Stomach smooth muscle (tissue), 2 donors: ENCODE results near the gene TIFAB.

Experiments
- H3K27ac ChIP-seq: one replicate; pipeline ENCODE4 v1.7.0; 2013; ENCODE audit warnings: mild to moderate bottlenecking, low read length, inconsistent platforms
- H3K27me3 ChIP-seq, 2 donors: one replicate each; pipeline ENCODE4 v1.7.0; 2013; ENCODE audit warnings: low read length in 2 of 2; ENCODE audit not compliant: insufficient read depth in 2 of 2, control insufficient read depth in 1 of 2
- H3K36me3 ChIP-seq, 2 donors: one replicate each; pipeline ENCODE4 v1.7.0; 2013; ENCODE audit warnings: low read length in 2 of 2; ENCODE audit not compliant: control insufficient read depth in 2 of 2, insufficient read depth in 2 of 2
- H3K4me1 ChIP-seq: one replicate; pipeline ENCODE4 v1.7.0; 2013; ENCODE audit warnings: low read length; ENCODE audit not compliant: control insufficient read depth, insufficient read depth
- H3K4me3 ChIP-seq, 2 donors: one replicate each; pipeline ENCODE4 v1.7.0; 2013; ENCODE audit warnings: low read length in 2 of 2
- H3K9ac ChIP-seq, 2 donors: one replicate each; pipeline ENCODE4 v1.7.0; 2013; ENCODE audit warnings: low read length in 2 of 2, mild to moderate bottlenecking in 1 of 2
- H3K9me3 ChIP-seq, 2 donors: one replicate each; pipeline ENCODE4 v1.7.0; 2013; ENCODE audit warnings: low read length in 2 of 2; ENCODE audit not compliant: control insufficient read depth in 2 of 2
- donor health status: healthy.
- donor health status: Pancreatic carcinoma.

TIFAB gene

DNA sequence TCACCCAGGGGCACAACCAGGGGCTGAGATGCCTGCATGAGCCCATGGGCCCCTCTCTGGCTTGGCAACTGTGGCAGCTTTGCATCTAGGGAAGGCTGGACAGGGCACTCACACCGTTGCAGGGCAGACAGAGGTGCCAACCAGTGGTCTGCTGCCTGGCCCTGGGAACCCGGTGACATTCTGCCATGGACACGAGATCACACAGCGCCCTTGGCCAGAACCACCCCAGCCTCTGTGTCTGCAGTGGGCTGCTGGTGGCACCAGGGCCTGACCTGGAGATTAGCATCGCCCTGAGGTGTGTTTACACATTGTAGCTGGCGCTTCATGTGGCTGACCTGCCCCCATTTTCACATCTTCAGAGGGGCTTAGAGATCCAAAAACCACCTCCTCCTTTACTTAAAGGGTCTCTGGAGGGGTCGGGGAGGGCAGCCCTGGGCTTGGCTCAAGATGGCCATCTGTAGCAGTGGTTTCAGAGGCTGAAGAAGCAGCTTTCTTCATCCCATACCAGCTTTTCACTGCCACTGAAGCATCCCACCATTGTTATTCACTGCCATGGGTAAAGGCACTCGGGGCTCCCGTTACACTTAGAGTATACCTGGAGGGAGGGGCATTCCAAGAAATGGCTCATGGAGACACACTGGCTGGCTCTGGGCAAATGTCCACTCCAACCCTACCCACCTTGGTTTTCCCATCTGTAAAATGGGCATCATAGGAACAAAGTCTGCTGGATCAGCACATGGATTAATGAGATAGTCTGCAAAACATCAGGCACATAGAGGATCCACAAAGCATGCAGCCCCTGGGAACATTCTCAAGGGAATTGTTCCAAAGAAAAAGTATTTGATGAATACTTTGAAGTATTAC lies 16.5 kb downstream of the TIFAB start:
- Histone ChIP-seq H3K36me3 (no peaks in the 10 kb centered on the region), H3K27ac (no peak overlapping the region), H3K4me1 (peaks cover 9% of the 10 kb centered on the region), H3K9me3 (no peaks in the 10 kb centered on the region), H3K9ac (no peak overlapping the region), H3K27me3 (no peaks in the 10 kb centered on the region), H3K4me3 (no peak overlapping the region)

DNA sequence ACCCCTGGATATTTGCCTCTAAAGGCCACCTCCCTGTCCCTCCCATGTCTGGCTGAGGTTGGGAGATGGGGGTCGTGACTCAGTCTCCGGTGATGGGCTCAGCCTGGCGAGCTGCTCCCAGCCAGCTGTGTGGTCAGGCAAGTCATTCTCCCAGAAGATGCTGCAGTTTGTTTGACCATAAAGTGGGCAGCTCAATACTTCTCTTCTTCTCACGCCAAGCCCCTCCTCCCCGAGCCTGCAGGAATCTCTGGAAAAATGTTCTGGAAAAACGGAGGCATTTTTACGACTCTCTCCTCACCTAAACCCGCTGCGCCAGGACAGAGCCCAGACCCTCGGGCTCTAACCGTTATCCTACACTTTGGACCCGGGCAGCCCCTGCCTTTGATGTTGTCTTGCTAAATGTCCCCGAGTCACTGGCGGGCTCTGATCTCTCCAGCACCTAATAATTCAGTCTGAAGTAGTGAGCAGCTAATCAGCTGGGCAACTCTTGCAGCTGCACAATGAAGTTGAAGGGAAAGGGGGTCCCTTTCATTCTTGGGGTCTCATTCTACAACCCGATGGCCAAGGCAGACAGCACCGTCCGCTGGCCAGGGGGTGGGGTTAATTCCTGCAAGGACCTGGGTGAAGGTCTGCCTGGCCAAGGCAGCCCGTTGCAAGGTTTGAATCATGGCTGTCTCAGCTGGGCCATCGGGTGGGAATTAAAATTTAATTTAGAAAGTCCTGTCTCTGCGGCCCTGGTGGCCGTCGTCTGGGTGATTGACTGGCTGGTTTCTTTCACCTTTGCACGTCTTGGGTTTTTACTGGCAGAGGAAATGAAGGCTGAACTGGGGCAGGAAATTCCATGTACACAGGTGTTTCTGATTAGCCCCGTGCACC lies 17.3 kb downstream of the TIFAB start:
- Histone ChIP-seq H3K27me3 (no peaks in the 10 kb centered on the region), H3K36me3 (no peaks in the 10 kb centered on the region), H3K27ac (no peak overlapping the region), H3K4me1 (peaks cover 9% of the 10 kb centered on the region), H3K9me3 (no peaks in the 10 kb centered on the region), H3K9ac (no peak overlapping the region), H3K4me3 (no peak overlapping the region)

GRCh38 chr5:135433681-135434426 lies 18.3 kb downstream of the TIFAB start:
- peaks cover 9% of the 10 kb centered on the region for H3K4me1 ChIP-seq
- no peaks in the 10 kb centered on the region for H3K36me3 ChIP-seq
- no peak overlapping the region for H3K4me3 ChIP-seq
- H3K9ac ChIP-seq = no peak overlapping the region
- peaks cover 0 to 3% of the 10 kb centered on the region in 2 donors for H3K9me3 ChIP-seq
- H3K27ac ChIP-seq = no peak overlapping the region
- no peaks in the 10 kb centered on the region for H3K27me3 ChIP-seq

GRCh38 chr5:135432113-135432512 lies 20.0 kb downstream of the TIFAB start:
- Histone ChIP-seq H3K4me1 (no peaks in the 10 kb centered on the region), H3K27ac (no peak overlapping the region), H3K4me3 (no peak overlapping the region), H3K9me3 (peaks cover 0 to 8% of the 10 kb centered on the region in 2 donors), H3K9ac (no peak overlapping the region), H3K27me3 (no peaks in the 10 kb centered on the region), H3K36me3 (no peaks in the 10 kb centered on the region)

GRCh38 chr5:135430135-135430437 lies 22.1 kb downstream of the TIFAB start:
- peaks cover 0 to 8% of the 10 kb centered on the region in 2 donors for H3K9me3 ChIP-seq
- no peak overlapping the region for H3K27ac ChIP-seq
- H3K27me3 ChIP-seq = no peaks in the 10 kb centered on the region
- H3K4me3 ChIP-seq = no peak overlapping the region
- no peak overlapping the region for H3K9ac ChIP-seq
- H3K36me3 ChIP-seq = no peaks in the 10 kb centered on the region
- no peaks in the 10 kb centered on the region for H3K4me1 ChIP-seq

DNA sequence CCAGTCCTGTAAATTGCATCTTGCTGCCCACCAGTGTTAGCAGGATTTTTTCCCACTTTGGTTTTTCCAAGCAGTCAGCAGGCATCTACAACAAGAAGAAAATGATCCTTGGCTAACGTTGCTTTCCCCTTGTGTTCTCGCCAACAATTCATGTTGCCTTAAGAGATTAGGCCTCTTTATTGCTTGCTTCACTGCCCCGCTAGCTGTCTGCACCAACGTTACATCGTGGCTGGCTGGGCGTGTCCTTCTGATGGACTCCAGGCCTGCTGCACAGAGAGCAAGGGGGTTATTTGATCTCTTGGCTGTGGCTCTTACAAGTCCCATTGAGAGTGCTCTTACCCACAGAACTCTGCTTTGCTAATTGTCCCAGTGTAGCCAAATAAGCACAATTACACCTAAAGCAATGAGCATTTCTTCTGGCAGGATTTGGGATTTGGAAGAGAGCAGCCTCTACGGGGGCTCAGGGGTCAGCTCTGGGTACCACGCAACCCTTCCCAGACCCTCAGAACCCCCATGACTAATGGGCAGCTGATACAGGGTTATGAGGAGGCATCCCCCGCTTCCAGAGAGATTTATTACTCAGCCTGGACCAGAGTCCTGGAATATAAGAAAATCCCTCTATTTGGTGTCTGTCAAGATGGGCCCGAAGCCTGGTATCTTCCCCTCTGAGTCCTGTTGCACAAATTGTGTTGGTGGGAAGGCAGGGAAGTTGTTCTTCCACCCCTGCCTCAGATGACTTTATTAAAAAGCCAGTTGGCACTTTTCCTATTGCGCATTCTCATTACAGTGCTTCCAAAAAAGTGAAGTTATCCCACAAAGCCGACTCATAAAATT lies 22.6 kb downstream of the TIFAB start:
- peaks cover 0 to 8% of the 10 kb centered on the region in 2 donors for H3K9me3 ChIP-seq
- H3K9ac ChIP-seq = no peak overlapping the region
- H3K27ac ChIP-seq = no peak overlapping the region
- no peaks in the 10 kb centered on the region for H3K4me1 ChIP-seq
- no peaks in the 10 kb centered on the region for H3K27me3 ChIP-seq
- H3K4me3 ChIP-seq = no peak overlapping the region
- H3K36me3 ChIP-seq = no peaks in the 10 kb centered on the region

DNA sequence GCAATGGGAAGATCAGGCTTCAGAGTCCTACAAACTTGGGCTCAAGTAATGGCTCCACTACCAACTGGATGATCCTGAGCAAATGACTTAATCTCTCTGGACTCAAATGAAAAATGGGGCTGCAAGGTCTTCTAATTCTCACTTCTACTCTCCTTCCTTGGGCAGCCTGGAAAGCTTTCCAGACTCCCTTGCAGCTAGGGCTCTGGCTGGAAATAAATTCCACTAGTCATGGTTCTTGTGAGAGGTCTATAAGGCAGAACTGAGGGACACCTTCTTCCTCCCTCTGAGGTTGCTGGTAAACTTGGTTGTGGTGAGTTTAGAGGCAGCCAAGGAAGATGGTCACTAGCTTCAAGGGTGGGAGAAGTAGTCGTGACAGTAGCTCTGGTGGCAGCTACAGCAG lies 23.6 kb downstream of the TIFAB start:
- Histone ChIP-seq H3K4me1 (no peaks in the 10 kb centered on the region), H3K27me3 (no peaks in the 10 kb centered on the region), H3K36me3 (no peaks in the 10 kb centered on the region), H3K27ac (no peak overlapping the region), H3K9me3 (peaks cover 0 to 8% of the 10 kb centered on the region in 2 donors), H3K9ac (no peak overlapping the region), H3K4me3 (no peak overlapping the region)

GRCh38 chr5:135426102-135427082 lies 25.8 kb downstream of the TIFAB start:
- no peaks in the 10 kb centered on the region for H3K36me3 ChIP-seq
- no peaks in the 10 kb centered on the region for H3K4me1 ChIP-seq
- no peak overlapping the region for H3K4me3 ChIP-seq
- H3K27me3 ChIP-seq = no peaks in the 10 kb centered on the region
- H3K9me3 ChIP-seq = peaks cover 0 to 8% of the 10 kb centered on the region in 2 donors
- no peak overlapping the region for H3K27ac ChIP-seq
- no peak overlapping the region for H3K9ac ChIP-seq

- Histone ChIP-seq H3K4me1 (no peaks in the 10 kb centered on the region), H3K27ac (no peak overlapping the region), H3K4me3 (no peak overlapping the region), H3K27me3 (no peaks in the 10 kb centered on the region), H3K36me3 (no peaks in the 10 kb centered on the region), H3K9me3 (peaks cover 0 to 8% of the 10 kb centered on the region in 2 donors), H3K9ac (no peak overlapping the region)
Measured at GRCh38 chr5:135425641-135426040, 26.5 kb downstream of the TIFAB start.
